Neural crest cell (in vitro differentiated cells): ENCODE measurements around the gene CA11. TPM values are rescaled to one million over a fixed set of nuclear protein-coding genes. Genes with fewer than 3 reads are reported as not detected.
A peak's percentile ranks its signal among the peaks of the same experiment; 100 is the strongest.

ENCODE experiments used
- DNase-seq: peaks from one replicate; pipeline ENCODE4 v3.0.0; 2021; ENCODE audit warnings: low read depth, mixed read lengths, low spot score
- H3K27ac Mint-ChIP-seq: one replicate; pipeline ENCODE4 v1.8.0; 2021; ENCODE audit warnings: mild to moderate bottlenecking, mixed read lengths; ENCODE audit not compliant: unreplicated experiment
- H3K27me3 Mint-ChIP-seq: 2 replicates; pipeline ENCODE4 v1.8.0; 2021; ENCODE audit warnings: low read depth, mild to moderate bottlenecking, mixed read lengths
- H3K36me3 Mint-ChIP-seq: 2 replicates; pipeline ENCODE4 v1.8.0; 2021; ENCODE audit warnings: low read depth, mild to moderate bottlenecking, mixed read lengths
- H3K4me1 Mint-ChIP-seq: 2 replicates; pipeline ENCODE4 v1.8.0; 2021; ENCODE audit warnings: mixed read lengths
- H3K4me3 Mint-ChIP-seq: one replicate; pipeline ENCODE4 v1.8.0; 2021; ENCODE audit warnings: mild to moderate bottlenecking, mixed read lengths
- H3K9me3 Mint-ChIP-seq: 2 replicates; pipeline ENCODE4 v1.8.0; 2021; ENCODE audit warnings: mixed read lengths
- total RNA-seq: library from RNA; stranded (reverse); gene quantifications from 2 replicates; pipeline ENCODE4 v1.2.1, GENCODE V29; 2021
- TF ChIP-seq, protein P1 (sequence below): fragments of 200-600 bp; sonication (generic); conservative IDR thresholded peaks from 2 replicates; pipeline ENCODE4 v1.5.0; 2021; ENCODE audit warnings: antibody characterized with exemption, mild to moderate bottlenecking

Gene CA11
- total RNA-seq, 1 donor from 2014 or later = 11.4 TPM

DNA sequence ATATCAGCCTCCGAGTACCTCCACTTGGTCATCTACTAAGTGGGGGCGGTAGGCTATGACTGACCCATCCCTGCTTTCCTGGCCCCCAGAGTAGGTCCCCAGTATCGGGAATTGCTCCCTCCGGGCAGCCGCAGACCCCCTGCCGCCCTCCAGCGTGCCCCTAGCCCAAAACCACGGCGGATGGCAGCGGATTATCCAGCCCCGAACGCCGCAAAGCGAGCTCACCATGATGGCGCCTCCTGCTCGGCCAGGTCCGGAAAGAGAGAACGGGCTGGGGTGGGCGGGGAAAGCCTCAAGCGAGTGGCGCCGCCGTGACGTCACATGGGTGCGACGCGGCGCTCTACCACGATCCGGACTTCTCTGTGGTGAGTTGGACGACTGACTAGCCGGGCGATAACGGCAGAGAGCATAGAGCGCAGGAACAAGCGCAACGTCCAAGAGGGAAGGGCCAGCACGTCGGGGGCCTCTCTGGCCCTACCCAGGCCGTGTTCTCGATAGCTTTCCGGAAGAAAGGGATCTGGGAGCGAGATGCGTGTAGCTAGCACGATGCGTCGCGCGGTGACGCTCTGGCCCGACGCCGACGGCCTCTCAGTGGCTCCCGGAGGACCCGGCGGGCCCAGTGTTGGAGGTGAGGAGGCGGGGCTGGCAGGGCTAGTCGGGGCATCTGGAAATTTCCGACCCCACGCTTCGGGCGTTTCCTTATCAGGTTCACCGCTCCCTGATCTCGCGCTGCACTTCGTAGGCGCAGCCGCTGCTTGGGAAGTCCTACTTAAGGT lies 26.9 kb downstream of the CA11 start, which contains the start of the genes RPL18 and SPHK2:
RPL18 (minus strand) TSS at position 263 of the 776 bp plus-strand sequence; CDS start at position 228, 35 bp downstream.
SPHK2 (plus strand) TSS at position 591 of the 776 bp plus-strand sequence. CDS start 1,009 bp downstream, outside the sequence.
- peak within 1 kb of the TSS; percentile 96 for H3K4me3 Mint-ChIP-seq
- H3K27me3 Mint-ChIP-seq = peaks cover 5% of the 10 kb centered on the region
- no peaks in the 10 kb centered on the region for H3K9me3 Mint-ChIP-seq
- H3K27ac Mint-ChIP-seq = peak within 1 kb of the TSS; percentile 100
- peaks cover 66% of the 10 kb centered on the region for H3K4me1 Mint-ChIP-seq
- TF ChIP-seq, protein P1, sequence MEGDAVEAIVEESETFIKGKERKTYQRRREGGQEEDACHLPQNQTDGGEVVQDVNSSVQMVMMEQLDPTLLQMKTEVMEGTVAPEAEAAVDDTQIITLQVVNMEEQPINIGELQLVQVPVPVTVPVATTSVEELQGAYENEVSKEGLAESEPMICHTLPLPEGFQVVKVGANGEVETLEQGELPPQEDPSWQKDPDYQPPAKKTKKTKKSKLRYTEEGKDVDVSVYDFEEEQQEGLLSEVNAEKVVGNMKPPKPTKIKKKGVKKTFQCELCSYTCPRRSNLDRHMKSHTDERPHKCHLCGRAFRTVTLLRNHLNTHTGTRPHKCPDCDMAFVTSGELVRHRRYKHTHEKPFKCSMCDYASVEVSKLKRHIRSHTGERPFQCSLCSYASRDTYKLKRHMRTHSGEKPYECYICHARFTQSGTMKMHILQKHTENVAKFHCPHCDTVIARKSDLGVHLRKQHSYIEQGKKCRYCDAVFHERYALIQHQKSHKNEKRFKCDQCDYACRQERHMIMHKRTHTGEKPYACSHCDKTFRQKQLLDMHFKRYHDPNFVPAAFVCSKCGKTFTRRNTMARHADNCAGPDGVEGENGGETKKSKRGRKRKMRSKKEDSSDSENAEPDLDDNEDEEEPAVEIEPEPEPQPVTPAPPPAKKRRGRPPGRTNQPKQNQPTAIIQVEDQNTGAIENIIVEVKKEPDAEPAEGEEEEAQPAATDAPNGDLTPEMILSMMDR = no peak
- DNase-seq = peak; percentile 92
- peaks cover 20% of the 10 kb centered on the region for H3K36me3 Mint-ChIP-seq

- H3K36me3 Mint-ChIP-seq = peaks cover 26% of the 10 kb centered on the region
- H3K4me3 Mint-ChIP-seq = peak overlapping the region; percentile 96
- no peaks in the 10 kb centered on the region for H3K9me3 Mint-ChIP-seq
- H3K27ac Mint-ChIP-seq = peak overlapping the region; percentile 100
- TF ChIP-seq, protein P1 = no peak
- no peak for DNase-seq
- peaks cover 66% of the 10 kb centered on the region for H3K4me1 Mint-ChIP-seq
- peaks cover 10% of the 10 kb centered on the region for H3K27me3 Mint-ChIP-seq
These were observed 27.6 kb downstream of the CA11 start for GRCh38 chr19:48618278-48618915.

- DNase-seq = no peak
- peaks cover 26% of the 10 kb centered on the region for H3K36me3 Mint-ChIP-seq
- H3K9me3 Mint-ChIP-seq = no peaks in the 10 kb centered on the region
- H3K27me3 Mint-ChIP-seq = peaks cover 10% of the 10 kb centered on the region
- H3K4me3 Mint-ChIP-seq = peak overlapping the region; percentile 96
- TF ChIP-seq, protein P1 = no peak
- H3K27ac Mint-ChIP-seq = peak overlapping the region; percentile 19
- H3K4me1 Mint-ChIP-seq = peaks cover 60% of the 10 kb centered on the region
These were observed 28.6 kb downstream of the CA11 start for GRCh38 chr19:48617146-48617937.

GRCh38 chr19:48616491-48617056 lies 29.4 kb downstream of the CA11 start:
- TF ChIP-seq, protein P1 = no peak
- Mint-ChIP-seq H3K36me3 (peaks cover 25% of the 10 kb centered on the region), H3K27ac (peak overlapping the region; percentile 50), H3K9me3 (no peaks in the 10 kb centered on the region), H3K4me3 (peak overlapping the region; percentile 96), H3K27me3 (peaks cover 14% of the 10 kb centered on the region), H3K4me1 (peaks cover 56% of the 10 kb centered on the region)
- no peak for DNase-seq

- Mint-ChIP-seq H3K36me3 (peaks cover 22% of the 10 kb centered on the region), H3K27me3 (peaks cover 14% of the 10 kb centered on the region), H3K9me3 (no peaks in the 10 kb centered on the region), H3K4me3 (peak overlapping the region; percentile 96), H3K4me1 (peaks cover 53% of the 10 kb centered on the region), H3K27ac (no peak overlapping the region)
- no peak for DNase-seq
- TF ChIP-seq, protein P1 = no peak
These were observed 29.9 kb downstream of the CA11 start for GRCh38 chr19:48616041-48616436.
